GM12878 (cell line): Measurements from ENCODE around the gene CYP24A1. TPM values are rescaled to one million over a fixed set of nuclear protein-coding genes. Genes with fewer than 3 reads are reported as not detected.
A peak's percentile ranks its signal among the peaks of the same experiment; 100 is the strongest.

ENCODE experiments used
- ATAC-seq: fragments of 200-7000 bp; cut with Tn5 transposase; 3 replicates; pipeline ENCODE4 v1.9.1; 2020; ENCODE audit warnings: mild to moderate bottlenecking, moderate library complexity
- BruUV-seq: library from RNA; stranded (reverse); fragments of 400-500 nt; replicated peaks from 2 replicates; lab custom pipeline; 2021; lab: Mats Ljungman, UMichigan
- CTCF ChIA-PET: fragments of 300-600 bp; sonication (Branson Sonifier 250); formaldehyde crosslinking; extraction: SDS; loops from one replicate; lab custom pipeline; 2021; ENCODE audit warnings: inconsistent platforms; lab: Yijun Ruan, JAX
- POLR2A ChIA-PET: fragments of 350-600 bp; formaldehyde crosslinking; extraction: SDS; loops from one replicate; lab custom pipeline; 2021; ENCODE audit warnings: inconsistent platforms; lab: Charles Lee
- RAD21 ChIA-PET: fragments of 300-600 bp; sonication (Branson Sonifier 250); formaldehyde crosslinking; loops from one replicate; lab custom pipeline; 2023; ENCODE audit warnings: antibody characterized with exemption; ENCODE audit not compliant: unreplicated experiment; lab: Charles Lee
- SMC1A ChIA-PET: fragments of 300-600 bp; sonication (Branson Sonifier 250); formaldehyde crosslinking; loops from one replicate; lab custom pipeline; 2023; ENCODE audit not compliant: unreplicated experiment, uncharacterized antibody; lab: Charles Lee
- DNase-seq: peaks from one replicate; pipeline ENCODE4 v3.0.0-alpha.2; 2011; ENCODE audit warnings: low read depth, low spot score
- FAIRE-seq: peaks from 3 replicates; lab custom pipeline; 2011; peaks lifted over from hg19 to GRCh38; lab: Jason Lieb, UNC
- H2AFZ ChIP-seq: 2 replicates; pipeline ENCODE4 v1.6.0; 2011; ENCODE audit warnings: low read depth, low read length, control low read depth; ENCODE audit not compliant: control insufficient read depth
- H3K27ac ChIP-seq: 2 replicates; pipeline ENCODE4 v1.5.1; 2011; ENCODE audit warnings: control low read depth; ENCODE audit not compliant: control insufficient read depth, insufficient read depth
- H3K27me3 ChIP-seq, 2 experiments: replicated peaks in 1 of 2; 2 replicates each; pipeline versions ENCODE4 v1.6.0 to v1.6.1; 2011; ENCODE audit warnings: low read length in 1 of 2; ENCODE audit not compliant: control insufficient read depth in 2 of 2, insufficient read depth in 2 of 2
- H3K36me3 ChIP-seq, 2 experiments: 2 replicates each; pipeline ENCODE4 v1.5.1; 2011; ENCODE audit warnings: low read length in 1 of 2; ENCODE audit not compliant: control insufficient read depth in 2 of 2, insufficient read depth in 2 of 2
- H3K4me1 ChIP-seq: 2 replicates; pipeline ENCODE4 v1.6.1; 2011; ENCODE audit warnings: mild to moderate bottlenecking, low read length, moderate library complexity, mixed read lengths; ENCODE audit not compliant: control insufficient read depth, insufficient read depth
- H3K4me2 ChIP-seq: 2 replicates; pipeline ENCODE4 v1.6.0; 2011; ENCODE audit warnings: control low read depth; ENCODE audit not compliant: control insufficient read depth, insufficient read depth
- H3K4me3 ChIP-seq: fragments of 200-600 bp; sonication (generic); 2 replicates; pipeline ENCODE4 v1.5.1; 2016
- H3K79me2 ChIP-seq: 2 replicates; pipeline ENCODE4 v1.6.0; 2011; ENCODE audit warnings: low read length; ENCODE audit not compliant: control insufficient read depth, insufficient read depth
- H3K9ac ChIP-seq: 2 replicates; pipeline ENCODE4 v1.8.0; 2011; ENCODE audit warnings: low read length, control low read depth, mixed read lengths; ENCODE audit not compliant: control insufficient read depth, insufficient read depth
- H3K9me3 ChIP-seq: replicated peaks from 3 replicates; pipeline ENCODE4 v1.5.1; 2011; ENCODE audit warnings: mild to moderate bottlenecking, low read length; ENCODE audit not compliant: control insufficient read depth, insufficient read depth
- H4K20me1 ChIP-seq: 2 replicates; pipeline ENCODE4 v1.6.0; 2011; ENCODE audit not compliant: control insufficient read depth, insufficient read depth
- ATF7 ChIP-seq: fragments of 450-650 bp; IDR thresholded peaks from 2 replicates; pipeline ENCODE4 v1.6.1; 2016; ENCODE audit warnings: low read depth, mild to moderate bottlenecking
- BACH1 ChIP-seq: fragments of 450-650 bp; IDR thresholded peaks from 2 replicates; pipeline ENCODE4 v1.6.1; 2017; ENCODE audit warnings: mild to moderate bottlenecking, borderline replicate concordance
- CEBPZ ChIP-seq: fragments of 150-350 bp; IDR thresholded peaks from 2 replicates; pipeline ENCODE4 v1.6.1; 2016; ENCODE audit warnings: low read depth, low read length
- DPF2 ChIP-seq: fragments of 450-650 bp; IDR thresholded peaks from 2 replicates; pipeline ENCODE4 v1.6.1; 2017; ENCODE audit warnings: mild to moderate bottlenecking
- EED ChIP-seq: sonication (generic); IDR thresholded peaks from 2 replicates; pipeline ENCODE4 v1.6.1; 2016; ENCODE audit warnings: antibody characterized with exemption, low read depth
- IRF5 ChIP-seq: fragments of 450-650 bp; IDR thresholded peaks from 2 replicates; pipeline ENCODE4 v1.6.1; 2017; ENCODE audit warnings: borderline replicate concordance
- NFYA ChIP-seq: IDR thresholded peaks from 2 replicates; pipeline ENCODE4 v1.6.1; 2011; ENCODE audit warnings: low read depth, mild to moderate bottlenecking, low read length, improper control_type of control experiment, borderline replicate concordance
- SMAD1 ChIP-seq: fragments of 450-650 bp; IDR thresholded peaks from 2 replicates; pipeline ENCODE4 v1.6.1; 2018; ENCODE audit warnings: mild to moderate bottlenecking, low read depth; ENCODE audit not compliant: partially characterized antibody
- ZNF687 ChIP-seq: fragments of 450-650 bp; IDR thresholded peaks from 2 replicates; pipeline ENCODE4 v1.6.1; 2017; ENCODE audit warnings: mild to moderate bottlenecking, moderate library complexity
- WGBS: methylation state at CpG from one replicate; pipeline ENCODE4 v1.1.6; 2016; ENCODE audit warnings: low lambda C conversion rate; ENCODE audit not compliant: insufficient replicate concordance, insufficient coverage; ENCODE audit errors: missing lambda C conversion rate; 5-methylcytosine and 5-hydroxymethylcytosine counted together
- in situ Hi-C: fragments of 300-500 bp; cut with MboI; formaldehyde crosslinking; loops from 9 replicates; pipeline ENCODE4 v1.14.3; 2018; ENCODE audit warnings: mixed read lengths
- intact Hi-C: fragments of 100-400 bp; cut with micrococcal nuclease; formaldehyde crosslinking; loops from one replicate; pipeline ENCODE4 v1.14.2; 2022; ENCODE audit not compliant: unreplicated experiment
- polyA plus RNA-seq, 11 experiments: library from polyadenylated mRNA; depleted of rRNA in 4 of 11; unstranded in 6 of 11; stranded (reverse) in 5 of 11; fragments of >200 nt; fragmentation: Nextera tagmentation in 4 of 11; fragmentation: Illumina TruSeq in 1 of 11; extraction: Ambion mirVana in 4 of 11; extraction: Trizol in 1 of 11; gene quantifications; 1 replicate in 1 of 11; 2 replicates in 10 of 11; pipeline versions ENCODE4 v1.2.1 to v1.2.3, GENCODE V29; 2011 to 2016; ENCODE audit warnings: inconsistent platforms in 2 of 11, missing spikeins in 2 of 11, low read depth in 1 of 11
- total RNA-seq, 4 experiments: library from RNA; depleted of rRNA in 3 of 4; stranded (reverse); fragments of >200 nt in 3 of 4; fragmentation: Illumina TruSeq in 1 of 4; extraction: Trizol in 1 of 4; gene quantifications; 2 replicates each; pipeline versions ENCODE4 v1.2.1 to v1.2.3, GENCODE V29; 2013 to 2021

CYP24A1 gene
- total and polyA plus RNA-seq, 10 of the 15 experiments (the other 5 are each of a cell fraction or from before 2014, with no cell fraction given) = 0.69 TPM; not detected in 9

GRCh38 chr20:54205450-54205849 lies 31.7 kb upstream of the CYP24A1 start:
- no peak for TF ChIP-seq BACH1
- 0 out of 2 replicates have a peak, but pooled peaks have one; percentile 23 for TF ChIP-seq ZNF687
- no peak for TF ChIP-seq NFYA
- no peak for TF ChIP-seq EED
- no peak for TF ChIP-seq CEBPZ
- no peak for TF ChIP-seq SMAD1
- no peak for TF ChIP-seq DPF2
- peak; percentile 39; the same call in 1 of the 2 replicates for TF ChIP-seq ATF7
- no peak for TF ChIP-seq IRF5
- DNase-seq = no peak
- Histone ChIP-seq H3K4me2 (no peak overlapping the region), H3K79me2 (peaks cover 20% of the 10 kb centered on the region), H3K36me3 (no peaks in the 10 kb centered on the region), H3K4me3 (no peak overlapping the region), H3K27me3 (no peaks in the 10 kb centered on the region), H3K9me3 (no peaks in the 10 kb centered on the region), H3K9ac (no peak overlapping the region), H3K27ac (no peak overlapping the region), H3K4me1 (peaks cover 14% of the 10 kb centered on the region), H2AFZ (no peak overlapping the region), H4K20me1 (no peaks in the 10 kb centered on the region)
- RAD21 ChIA-PET = interaction anchor here (1.7 kb wide), 1 partner anchor 440 kb away, joined by 4 read pairs; no protein-coding TSS in a partner anchor
- SMC1A ChIA-PET = interaction anchor here (0.9 to 1.4 kb wide), 3 partner anchors 8 to 141 kb away, joined by 3 to 4 read pairs (median 3); no protein-coding TSS in a partner anchor
- POLR2A ChIA-PET = no interaction called here
- intact Hi-C loops (no loop called here), in situ Hi-C loops (loop anchor here (10.0 kb wide), 1 partner anchor 631 kb away; no protein-coding TSS in a partner anchor)
- FAIRE-seq = no peak
- ATAC-seq = no peak
- 7% methylated on average over 8 of the region's 8 CpGs for WGBS
- CTCF ChIA-PET = interaction anchor here (1.0 to 2.6 kb wide), 7 partner anchors 8 to 442 kb away, joined by 3 to 12 read pairs (median 3); no protein-coding TSS in a partner anchor
- BruUV-seq = no TSS peak
